ENCODE results near the gene ELMO2. TPM values are rescaled to one million over a fixed set of nuclear protein-coding genes. Genes with fewer than 3 reads are reported as not detected.

The ELMO2 gene
- total and polyA plus RNA-seq, 9 of the 15 experiments (the other 6 are each of a cell fraction or from before 2014, with no cell fraction given), result 7.5 to 21.5 (median 15.9) TPM

DNA sequence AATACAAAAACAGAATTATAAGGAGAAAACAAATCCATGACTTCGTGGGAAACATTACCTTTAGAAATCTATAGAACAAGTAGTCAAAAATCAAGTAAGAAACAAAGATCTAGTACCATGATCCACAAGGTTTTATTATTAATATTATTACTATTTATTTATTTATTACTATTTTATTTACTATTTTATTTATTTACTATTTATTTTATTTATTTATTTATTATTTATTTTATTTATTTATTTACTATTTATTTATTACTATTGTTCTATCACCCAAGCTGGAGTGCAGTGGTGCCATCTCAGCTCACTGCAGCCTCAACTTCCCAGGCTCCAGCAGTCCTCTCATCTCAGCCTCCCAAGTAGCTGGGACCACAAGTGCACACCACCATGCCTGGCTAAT is 13.5 kb upstream of the ELMO2 start:
- Histone ChIP-seq H3K27ac (ENCODE audit: extremely low read depth, low read depth, low read length) (no peak overlapping the region), H3K4me3 (no peak overlapping the region), H3K27me3 (ENCODE audit: control insufficient read depth in 2 of 2, insufficient read depth in 2 of 2, low read length in 2 of 2) (peaks cover 15 to 25% of the 10 kb centered on the region in 2 experiments; a peak in 4 of 5 replicates), H3K9ac (ENCODE audit: insufficient read depth in 1 of 2, low read depth in 2 of 2, low read length in 2 of 2) (no peak overlapping the region), H3K9me3 (replicated peaks; ENCODE audit: control insufficient read depth, insufficient read depth, low read depth, low read length) (no peaks in the 10 kb centered on the region), H3K4me2 (ENCODE audit: insufficient read depth, low read length) (no peak overlapping the region), H3K36me3 (ENCODE audit: control insufficient read depth, insufficient read depth, low read length) (no peaks in the 10 kb centered on the region), H4K20me1 (replicated peaks; ENCODE audit: control insufficient read depth, insufficient read depth, low read length) (no peaks in the 10 kb centered on the region), H2AFZ (ENCODE audit: low read depth, low read length) (no peak overlapping the region), H3K79me2 (ENCODE audit: control insufficient read depth, insufficient read depth, low read length) (no peaks in the 10 kb centered on the region), H3K4me1 (replicated peaks in 1 of 2; ENCODE audit: control insufficient read depth in 2 of 2, insufficient read depth in 2 of 2, low read length in 2 of 2) (no peaks in the 10 kb centered on the region), H3K9me1 (ENCODE audit: control insufficient read depth, insufficient read depth, low read length) (no peaks in the 10 kb centered on the region)
- FAIRE-seq, result no peak
- POLR2A ChIA-PET, result interaction anchor here (1.1 kb wide), 1 partner anchor 12 kb away, joined by 3 read pairs; no protein-coding TSS in a partner anchor
- in situ Hi-C loops (cut with MboI), result no loop called here
- CTCF ChIA-PET (ENCODE audit: low intra/inter-chr PET ratio), result no interaction called here
- intact Hi-C loops (cut with micrococcal nuclease), result no loop called here
- no peak for ATAC-seq
- no peak for DNase-seq (ENCODE audit: extremely low read depth in 1 of 4, low spot score in 3 of 4)
- no TSS peak for BruUV-seq (replicated peaks)
- WGBS (ENCODE audit: insufficient coverage, low coverage, missing lambda C conversion rate), result 0% methylated on average over 1 of the region's 1 CpG
- TF ChIP-seq RAD51 (IDR thresholded peaks at IDR 0.05; ENCODE audit: borderline replicate concordance, low read depth) (no peak), ZNF232 (CRISPR knock-in tag; IDR thresholded peaks at IDR 0.05) (no peak), ELF1 (tag; IDR thresholded peaks at IDR 0.05) (no peak), SIRT6 (IDR thresholded peaks at IDR 0.05; ENCODE audit: low read depth, low read length) (no peak), MBD2 (IDR thresholded peaks at IDR 0.05; ENCODE audit: borderline replicate concordance, low read depth) (no peak), ZFP1 (CRISPR knock-in tag; IDR thresholded peaks at IDR 0.05) (no peak), MTA2 (IDR thresholded peaks at IDR 0.05; ENCODE audit: low read depth) (no peak), HDAC6 (IDR thresholded peaks at IDR 0.05; ENCODE audit: low read depth, low read length) (no peak), GTF2B (IDR thresholded peaks at IDR 0.05; ENCODE audit: extremely low read depth, insufficient read length) (no peak), PML (IDR thresholded peaks at IDR 0.05; ENCODE audit: low read length) (no peak), MAZ (CRISPR knock-in tag; conservative IDR thresholded peaks at IDR 0.05 in 1 of 2, IDR thresholded peaks at IDR 0.05 in 1 of 2) (no peak), CHD4 (IDR thresholded peaks at IDR 0.05; ENCODE audit: insufficient read depth, insufficient replicate concordance, low read depth, low read length, poor library complexity, severe bottlenecking) (no peak), MCM2 (IDR thresholded peaks at IDR 0.05; ENCODE audit: low read depth) (no peak), ZNF644 (tag; IDR thresholded peaks at IDR 0.05; ENCODE audit: low read depth) (no peak), ZNF41 (CRISPR knock-in tag; conservative IDR thresholded peaks at IDR 0.05) (no peak)
- TF ChIP-seq, protein P1, sequence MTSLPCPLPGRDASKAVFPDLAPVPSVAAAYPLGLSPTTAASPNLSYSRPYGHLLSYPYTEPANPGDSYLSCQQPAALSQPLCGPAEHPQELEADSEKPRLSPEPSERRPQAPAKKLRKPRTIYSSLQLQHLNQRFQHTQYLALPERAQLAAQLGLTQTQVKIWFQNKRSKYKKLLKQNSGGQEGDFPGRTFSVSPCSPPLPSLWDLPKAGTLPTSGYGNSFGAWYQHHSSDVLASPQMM (CRISPR knock-in tag; IDR thresholded peaks at IDR 0.05), result no peak
- TF ChIP-seq, protein P2, sequence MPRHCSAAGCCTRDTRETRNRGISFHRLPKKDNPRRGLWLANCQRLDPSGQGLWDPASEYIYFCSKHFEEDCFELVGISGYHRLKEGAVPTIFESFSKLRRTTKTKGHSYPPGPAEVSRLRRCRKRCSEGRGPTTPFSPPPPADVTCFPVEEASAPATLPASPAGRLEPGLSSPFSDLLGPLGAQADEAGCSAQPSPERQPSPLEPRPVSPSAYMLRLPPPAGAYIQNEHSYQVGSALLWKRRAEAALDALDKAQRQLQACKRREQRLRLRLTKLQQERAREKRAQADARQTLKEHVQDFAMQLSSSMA (CRISPR knock-in tag; IDR thresholded peaks at IDR 0.05), result no peak
- TF ChIP-seq, protein P3, sequence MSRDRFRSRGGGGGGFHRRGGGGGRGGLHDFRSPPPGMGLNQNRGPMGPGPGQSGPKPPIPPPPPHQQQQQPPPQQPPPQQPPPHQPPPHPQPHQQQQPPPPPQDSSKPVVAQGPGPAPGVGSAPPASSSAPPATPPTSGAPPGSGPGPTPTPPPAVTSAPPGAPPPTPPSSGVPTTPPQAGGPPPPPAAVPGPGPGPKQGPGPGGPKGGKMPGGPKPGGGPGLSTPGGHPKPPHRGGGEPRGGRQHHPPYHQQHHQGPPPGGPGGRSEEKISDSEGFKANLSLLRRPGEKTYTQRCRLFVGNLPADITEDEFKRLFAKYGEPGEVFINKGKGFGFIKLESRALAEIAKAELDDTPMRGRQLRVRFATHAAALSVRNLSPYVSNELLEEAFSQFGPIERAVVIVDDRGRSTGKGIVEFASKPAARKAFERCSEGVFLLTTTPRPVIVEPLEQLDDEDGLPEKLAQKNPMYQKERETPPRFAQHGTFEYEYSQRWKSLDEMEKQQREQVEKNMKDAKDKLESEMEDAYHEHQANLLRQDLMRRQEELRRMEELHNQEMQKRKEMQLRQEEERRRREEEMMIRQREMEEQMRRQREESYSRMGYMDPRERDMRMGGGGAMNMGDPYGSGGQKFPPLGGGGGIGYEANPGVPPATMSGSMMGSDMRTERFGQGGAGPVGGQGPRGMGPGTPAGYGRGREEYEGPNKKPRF (IDR thresholded peaks at IDR 0.05; ENCODE audit: low read depth, low read length), result no peak
